22Rv1 (cell line): ENCODE results near the gene VENTX.

ENCODE experiments used
- CTCF ChIP-seq: fragments of 450-650 bp; IDR thresholded peaks from 2 replicates; pipeline ENCODE4 v1.5.1; 2017; ENCODE audit warnings: mild to moderate bottlenecking
- ZFX ChIP-seq: fragments of 450-650 bp; IDR thresholded peaks from 2 replicates; pipeline ENCODE4 v1.6.1; 2017; ENCODE audit warnings: antibody characterized with exemption, borderline replicate concordance

DNA sequence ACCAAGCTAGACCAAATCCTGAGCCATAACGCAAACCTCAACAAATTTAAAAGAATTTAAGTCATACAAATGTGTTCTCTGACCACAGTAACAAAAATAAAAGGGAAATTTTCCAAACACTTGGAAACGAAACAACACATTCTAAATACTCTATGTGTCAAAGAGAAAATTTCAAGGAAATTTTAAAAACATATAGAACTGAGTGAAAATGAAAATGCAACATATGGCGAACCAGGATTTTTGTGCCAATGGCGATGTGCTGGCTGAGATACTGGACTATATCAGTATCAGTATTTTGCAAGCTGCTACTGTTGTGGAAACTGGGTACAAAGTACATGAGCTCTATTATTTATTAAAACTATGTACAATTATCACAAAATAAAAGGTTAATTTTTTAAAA, 43.5 kb upstream of the VENTX start:
- no peak for TF ChIP-seq CTCF
- no peak for TF ChIP-seq ZFX
